Renal cortex interstitium (tissue), 11 donors: ENCODE data around the gene MEIOSIN. TPM values are rescaled to one million over a fixed set of nuclear protein-coding genes. Genes with fewer than 3 reads are reported as not detected.

Experiments used
- DNase-seq, 11 donors: peaks; one replicate each; pipeline ENCODE4 v3.0.0-alpha.2; 2013; ENCODE audit warnings: low read depth in 9 of 11, low spot score in 4 of 11; ENCODE audit errors: extremely low read depth in 1 of 11
- polyA plus RNA-seq, 3 donors: library from polyadenylated mRNA; unstranded; fragments of 120-200 nt; gene quantifications; one replicate each; pipeline ENCODE4 v1.2.1, GENCODE V29; 2013; ENCODE audit not compliant: insufficient read length in 3 of 3

MEIOSIN gene
- polyA plus RNA-seq, 3 donors = not detected

- no peak for DNase-seq
These were observed 39.0 kb downstream of the MEIOSIN start for GRCh38 chr19:45772130-45772840.

DNA sequence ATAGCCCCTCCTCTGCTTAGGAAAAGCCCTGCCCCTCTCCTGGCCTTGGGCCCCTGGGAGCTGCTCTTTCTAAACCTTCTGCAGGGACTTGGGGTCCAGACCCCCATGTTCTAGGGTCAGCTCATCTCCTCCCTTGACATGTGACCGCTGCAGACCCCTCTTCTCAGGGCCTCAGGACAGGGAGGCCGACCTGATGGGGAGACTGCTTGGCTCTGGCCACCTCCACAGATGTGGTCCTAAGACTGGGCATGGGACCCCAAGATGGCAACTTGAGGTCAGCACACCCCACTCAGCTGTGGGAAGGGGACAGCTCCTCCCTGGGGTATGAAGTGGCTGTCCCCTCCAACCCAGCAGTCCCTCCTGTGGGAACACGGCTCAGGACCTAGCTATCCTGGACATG lies 39.7 kb downstream of the MEIOSIN start:
- DNase-seq = no peak

DNA sequence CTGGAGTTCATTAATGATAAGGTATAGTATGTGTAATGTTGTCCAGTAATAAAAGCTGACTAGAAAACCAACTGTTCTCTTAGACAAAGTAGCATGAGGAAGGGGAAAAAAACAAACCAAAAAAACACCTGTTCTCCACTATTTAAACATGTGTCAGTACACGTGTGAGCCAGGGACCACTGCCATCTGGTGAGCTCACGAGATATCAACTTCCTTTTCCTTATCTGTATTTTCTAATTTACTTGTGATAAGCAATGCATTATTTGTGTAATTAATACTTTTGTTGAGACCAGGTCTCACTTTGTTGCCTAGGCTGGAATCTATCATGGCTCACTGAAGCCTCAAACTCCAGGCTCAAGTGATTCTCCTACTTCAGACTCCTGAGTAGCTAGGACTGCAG lies 40.1 kb downstream of the MEIOSIN start:
- no peak for DNase-seq

GRCh38 chr19:45774765-45775164 lies 41.5 kb downstream of the MEIOSIN start:
- no peak for DNase-seq

DNA sequence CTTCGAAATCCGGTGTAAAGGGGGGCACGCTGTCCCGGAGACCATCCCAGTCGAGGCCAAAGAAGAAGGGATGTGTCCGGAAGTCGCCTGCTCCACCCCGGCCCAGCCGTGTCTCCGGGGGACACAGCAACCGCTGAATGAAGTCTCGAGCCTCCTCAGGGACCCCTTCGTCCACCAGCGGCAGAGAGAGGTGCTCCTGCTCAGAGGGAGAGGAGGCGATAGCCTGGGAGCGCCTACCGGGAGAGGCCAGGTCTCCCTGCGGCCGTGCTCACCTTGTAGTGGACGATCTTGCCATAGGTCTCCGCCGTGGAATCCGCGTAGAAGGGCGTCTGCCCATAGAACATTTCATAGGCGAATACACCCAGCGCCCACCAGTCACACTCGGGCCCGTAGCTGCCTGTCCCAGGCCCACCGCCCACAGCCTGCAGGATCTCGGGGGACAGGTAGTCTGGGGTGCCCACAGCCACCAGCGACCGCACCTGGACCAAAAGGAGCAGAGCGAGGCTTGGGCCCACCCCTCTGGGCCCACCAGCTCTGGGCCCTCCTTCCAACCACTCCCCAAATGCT lies 44.2 kb downstream of the MEIOSIN start:
- DNase-seq = no peak

GRCh38 chr19:45778010-45778661 lies 44.9 kb downstream of the MEIOSIN start:
- no peak for DNase-seq

DNA sequence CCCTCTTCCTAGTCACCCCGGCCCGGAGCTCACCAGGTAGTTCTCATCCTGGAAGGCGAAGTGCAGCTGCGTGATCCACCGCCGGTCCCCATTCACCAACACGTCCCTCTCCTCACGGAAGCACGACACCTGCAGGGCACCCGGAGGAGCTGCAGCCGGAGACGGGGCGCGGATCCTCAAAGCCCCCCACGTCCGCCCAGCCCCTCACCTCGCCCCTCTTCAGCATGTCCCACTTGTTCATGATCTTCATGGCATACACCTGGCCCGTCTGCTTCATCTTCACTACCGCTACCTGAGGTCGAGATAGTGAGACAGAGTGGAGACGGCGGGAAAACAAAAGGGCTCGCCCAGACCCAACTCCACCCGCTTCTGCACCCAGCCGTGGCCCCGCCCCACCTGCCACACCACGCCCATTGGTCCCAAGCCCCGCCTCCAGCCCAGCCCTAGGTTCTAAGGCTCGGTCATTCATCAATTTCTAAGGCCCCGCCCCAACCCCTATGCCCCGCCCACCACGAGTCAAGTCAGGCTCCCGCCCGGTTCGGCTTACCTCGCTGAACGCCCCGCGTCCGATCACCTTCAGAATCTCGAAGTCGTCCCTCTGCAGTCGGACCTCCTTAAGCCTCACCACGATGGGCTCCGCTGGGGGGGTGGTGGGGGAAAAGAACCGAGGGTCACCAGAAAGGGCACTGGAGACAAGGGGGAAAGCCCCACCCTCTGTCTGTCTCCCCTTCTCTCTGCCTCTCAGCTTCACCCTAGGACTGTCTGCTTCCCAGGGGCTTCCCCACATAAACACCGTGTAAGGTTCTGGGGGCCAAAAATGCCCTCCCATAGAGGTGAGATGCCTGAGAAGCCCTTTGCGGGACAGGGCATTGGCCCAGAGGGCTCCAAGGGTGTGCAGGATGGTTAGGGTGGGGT lies 46.2 kb downstream of the MEIOSIN start:
- DNase-seq = peak in 6 of 11 donors; percentile 63 to 76 (median 70)

- DNase-seq = no peak
These were observed 46.9 kb downstream of the MEIOSIN start for GRCh38 chr19:45780146-45780447.

DNA sequence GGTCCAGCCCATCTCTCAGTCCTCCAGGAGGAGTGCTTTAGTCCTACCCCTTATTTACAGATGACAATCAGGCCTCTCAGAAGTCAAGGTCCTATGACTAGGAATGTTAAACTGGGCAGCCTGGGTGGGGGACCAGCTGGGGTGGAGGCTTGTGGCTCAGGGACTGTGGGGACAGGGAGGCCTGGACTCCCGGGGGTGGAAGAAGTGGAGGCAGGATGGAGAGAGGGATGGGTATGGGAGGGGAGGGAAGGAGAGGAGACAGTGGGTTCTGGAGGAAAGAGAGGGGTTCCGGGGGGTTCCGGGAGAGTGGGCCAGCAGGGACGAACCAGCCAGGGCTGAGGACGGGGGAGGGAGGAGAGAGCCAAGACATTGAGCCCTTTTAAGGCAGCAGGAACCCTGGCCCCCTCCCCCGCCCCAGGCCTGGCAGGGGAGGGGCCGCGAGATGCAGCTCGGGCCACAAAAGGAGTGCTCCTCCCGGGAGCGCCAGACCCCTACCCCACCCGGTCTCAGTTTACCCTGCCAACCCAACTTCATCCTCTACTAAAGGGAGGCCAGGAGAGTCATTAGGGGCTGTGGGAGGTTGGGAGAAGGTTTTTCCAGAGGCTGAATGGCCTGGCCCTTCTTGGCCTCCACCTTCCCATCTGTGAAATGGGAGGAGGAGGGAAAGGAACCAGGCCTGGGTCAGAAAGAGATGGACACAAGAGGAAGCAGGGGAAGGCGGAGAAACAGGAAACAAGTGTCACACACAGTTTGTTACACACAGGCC lies 47.4 kb downstream of the MEIOSIN start:
- no peak for DNase-seq

DNA sequence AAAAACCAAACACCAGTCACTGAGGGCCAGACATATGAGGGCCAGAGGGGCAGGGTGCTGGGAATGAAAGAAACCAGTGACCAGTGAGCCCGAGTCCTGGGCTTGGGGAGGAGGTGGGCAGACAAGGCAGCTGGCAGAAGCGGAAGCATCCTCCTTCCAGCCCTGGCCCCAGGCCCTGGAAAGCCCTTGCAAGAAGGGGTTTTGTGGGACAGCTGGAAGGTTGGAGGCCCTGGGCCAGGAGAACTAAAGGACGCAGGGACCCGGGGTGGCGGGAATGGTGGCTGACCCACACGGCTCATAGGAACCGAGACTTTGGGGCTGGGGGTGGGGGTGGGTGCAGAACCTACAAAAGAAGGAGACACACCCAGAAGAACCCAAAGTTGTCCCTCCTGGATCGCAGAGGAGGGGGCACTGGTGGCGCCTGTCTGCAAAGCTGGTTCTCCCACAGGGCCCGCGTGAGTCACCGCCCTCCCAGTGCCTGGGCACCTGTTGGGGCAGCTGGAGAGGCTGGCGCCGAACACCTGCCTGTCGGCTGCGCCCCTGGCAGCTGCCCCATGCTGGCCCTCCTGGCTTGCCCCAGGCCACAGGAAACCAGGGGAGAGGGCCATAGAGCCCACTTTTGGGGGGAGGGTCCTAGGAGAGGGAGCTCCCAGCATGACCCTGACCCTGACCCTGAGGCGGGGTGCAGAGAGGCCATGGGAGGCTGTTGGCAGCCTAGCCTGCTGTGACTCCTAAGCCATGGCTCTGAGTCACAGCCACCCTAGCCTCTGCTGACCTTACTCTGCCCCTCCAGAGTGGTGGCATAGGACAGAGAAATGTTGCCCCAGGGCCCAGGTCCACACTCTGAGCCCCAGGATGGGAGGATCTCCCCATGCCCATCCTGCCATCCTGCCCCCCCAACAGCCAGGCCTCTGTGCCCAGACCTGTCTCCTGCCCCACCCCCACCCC lies 48.2 kb downstream of the MEIOSIN start:
- no peak for DNase-seq

DNA sequence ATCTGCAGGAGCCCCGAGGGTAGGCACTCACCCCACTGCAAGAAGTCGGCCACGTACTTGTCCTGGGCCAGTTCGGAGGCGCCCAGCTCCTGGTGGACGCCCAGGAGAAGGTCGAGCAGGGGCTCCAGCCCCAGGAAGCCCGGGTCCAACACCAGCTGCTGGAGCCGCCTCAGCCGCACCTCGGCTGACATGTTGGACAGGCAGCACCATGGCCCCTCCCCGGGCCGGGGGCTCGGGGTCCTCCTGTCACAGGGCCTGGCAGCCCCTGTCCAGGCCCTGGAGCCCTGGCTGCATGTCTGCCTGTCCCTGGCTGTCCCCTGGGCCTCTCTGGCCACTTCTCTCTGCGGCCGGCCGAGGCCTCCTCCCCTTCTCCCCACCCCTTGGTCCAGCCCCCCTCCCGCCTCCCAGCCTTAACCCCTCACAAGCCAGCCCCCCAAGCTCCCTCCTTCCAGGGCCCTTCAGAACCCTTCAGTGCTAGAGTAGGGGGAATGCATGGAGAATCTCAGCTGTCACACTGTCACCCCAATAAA lies 49.0 kb downstream of the MEIOSIN start, which contains the start of gene DMPK:
Gene DMPK, minus strand, starts transcription at position 329 of the 530 bp plus-strand sequence. Its CDS starts 138 bp downstream, at position 191.
- DNase-seq = no peak

GRCh38 chr19:45782820-45783785 lies 49.9 kb downstream of the MEIOSIN start:
- no peak for DNase-seq

- DNase-seq = no peak
These were observed 50.9 kb downstream of the MEIOSIN start for GRCh38 chr19:45784096-45784495.

DNA sequence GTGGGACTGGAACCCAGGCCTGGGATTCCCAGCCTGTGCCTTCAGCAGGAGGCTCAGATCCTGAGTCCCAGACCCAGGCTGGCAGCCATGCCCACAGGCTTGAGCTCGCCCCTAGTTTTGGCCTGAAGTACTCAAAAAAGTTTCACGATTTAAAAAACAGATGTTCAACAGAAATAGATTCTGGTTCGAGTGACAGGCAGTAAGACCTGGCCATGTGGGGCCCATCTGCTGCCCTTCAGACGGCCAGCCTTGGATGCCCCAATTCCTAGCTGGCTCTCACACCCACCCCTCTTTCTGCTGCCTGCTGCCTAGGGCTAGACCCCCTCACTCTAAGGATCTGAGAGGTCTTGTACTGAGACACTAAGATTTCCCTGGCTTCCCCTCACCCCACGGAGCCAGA lies 51.9 kb downstream of the MEIOSIN start:
- DNase-seq = no peak

GRCh38 chr19:45785781-45786532 lies 52.7 kb downstream of the MEIOSIN start:
- DNase-seq = no peak

GRCh38 chr19:45786533-45786894 lies 53.3 kb downstream of the MEIOSIN start:
- DNase-seq = no peak
